Measurements from ENCODE around the gene WDR91.
A peak's percentile ranks its signal among the peaks of the same experiment; 100 is the strongest.
"Not testable (repeated sequence)": the region's sequence is repeated elsewhere in the genome, so short reads cannot be mapped to it uniquely, and the experiment has no call there.

The WDR91 gene

DNA sequence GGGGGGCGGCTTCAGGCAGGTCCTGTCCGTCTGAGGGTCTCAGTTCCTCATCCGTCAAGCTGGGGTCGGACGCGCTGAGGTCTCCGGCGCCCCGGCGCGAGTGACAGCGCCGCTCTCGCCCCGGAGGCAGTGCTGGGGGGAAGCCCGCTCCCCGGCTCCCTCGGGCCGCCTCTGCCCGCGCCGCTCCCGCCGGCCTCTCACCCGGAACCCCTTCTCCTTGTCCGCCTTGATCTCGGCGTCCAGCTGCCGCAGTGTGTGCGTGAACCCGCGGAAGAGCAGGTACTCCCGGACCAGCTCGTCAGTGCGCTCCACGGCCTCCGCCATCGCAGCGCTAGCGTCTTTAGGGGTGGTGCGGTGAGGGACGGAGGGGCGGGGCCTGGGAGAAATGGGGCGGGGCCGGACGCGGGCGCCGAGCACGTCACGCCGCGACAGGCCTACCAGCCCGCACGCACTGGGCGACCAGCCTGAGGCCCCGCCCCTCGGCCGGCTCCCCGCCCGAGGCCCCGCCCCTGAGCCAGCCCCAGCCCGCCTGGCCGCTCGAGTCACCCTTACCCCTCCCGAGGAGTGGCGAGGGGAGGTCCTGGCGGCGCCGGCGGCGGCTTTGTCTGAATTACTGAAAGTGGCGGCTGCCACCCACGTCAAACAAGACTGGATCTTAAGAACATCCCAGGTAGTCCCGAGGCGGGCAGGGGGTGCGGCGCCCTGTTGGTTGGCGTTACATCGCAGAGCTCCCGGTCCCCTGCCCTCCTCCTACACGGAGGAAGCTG is at the start of gene WDR91:
Gene WDR91 (minus strand): TSS at position 348 of the 767 bp plus-strand sequence. CDS start 24 bp downstream, at position 324.
- peak; percentile 86 for DNase-seq

DNA sequence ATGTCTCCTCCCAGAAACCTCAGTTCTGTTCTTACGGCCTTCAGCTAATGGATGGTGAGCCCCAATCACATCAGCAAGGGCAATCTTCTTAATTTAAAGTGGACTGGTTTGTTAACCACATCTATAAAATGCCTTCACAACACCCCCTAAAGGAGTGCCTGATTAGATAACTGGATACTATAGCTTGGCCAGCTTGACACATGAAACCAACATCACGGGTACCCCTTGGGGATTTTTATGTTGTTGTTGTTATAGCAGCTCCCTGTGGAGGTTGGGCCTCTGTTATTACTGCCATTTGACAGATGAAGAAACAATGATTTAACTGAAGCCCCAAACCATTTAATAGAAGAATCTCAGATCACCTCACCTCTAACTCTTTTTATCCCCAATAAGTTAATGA is 49.1 kb upstream of the WDR91 start:
- DNase-seq: no peak

DNA sequence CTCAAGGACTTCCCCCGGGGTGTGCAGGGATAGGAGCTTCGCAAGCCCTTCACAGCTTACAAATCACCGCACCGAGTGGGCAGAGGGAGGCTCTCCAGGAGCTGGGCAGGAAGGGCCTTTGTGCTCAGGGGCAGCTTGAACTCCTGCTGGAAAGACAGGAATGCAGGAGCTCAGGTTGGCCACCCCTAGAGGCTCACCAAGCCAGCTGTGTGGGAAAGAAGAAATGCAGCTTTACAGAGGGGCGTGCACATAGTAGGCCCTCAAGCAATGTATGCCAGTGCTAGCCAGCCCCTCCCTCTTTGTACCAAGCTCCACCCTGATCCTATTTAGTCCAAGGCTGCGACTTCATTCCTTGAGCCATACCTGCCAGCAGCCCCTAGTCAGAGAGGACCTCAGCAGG is 48.4 kb upstream of the WDR91 start:
- DNase-seq: no peak

DNA sequence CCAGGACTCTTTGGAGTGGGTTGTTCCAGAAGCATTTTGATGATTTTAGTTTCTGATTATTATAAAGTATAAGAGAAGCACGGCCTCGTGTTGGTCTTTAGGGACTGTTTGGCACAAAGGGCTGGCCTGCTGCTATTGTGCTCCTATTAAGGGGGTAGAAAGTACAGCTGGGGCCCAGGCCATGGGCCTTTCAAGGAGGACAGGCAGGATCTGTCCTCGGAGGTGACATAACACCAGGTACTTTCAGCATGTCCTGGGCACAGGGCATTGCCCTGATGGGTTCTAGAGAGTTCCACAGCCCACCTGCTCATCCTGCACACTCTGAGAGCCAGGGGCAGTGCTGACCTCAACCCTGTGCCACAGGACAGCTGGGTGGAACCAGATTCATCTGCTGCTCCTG is 47.3 kb upstream of the WDR91 start:
- no peak for DNase-seq

DNA sequence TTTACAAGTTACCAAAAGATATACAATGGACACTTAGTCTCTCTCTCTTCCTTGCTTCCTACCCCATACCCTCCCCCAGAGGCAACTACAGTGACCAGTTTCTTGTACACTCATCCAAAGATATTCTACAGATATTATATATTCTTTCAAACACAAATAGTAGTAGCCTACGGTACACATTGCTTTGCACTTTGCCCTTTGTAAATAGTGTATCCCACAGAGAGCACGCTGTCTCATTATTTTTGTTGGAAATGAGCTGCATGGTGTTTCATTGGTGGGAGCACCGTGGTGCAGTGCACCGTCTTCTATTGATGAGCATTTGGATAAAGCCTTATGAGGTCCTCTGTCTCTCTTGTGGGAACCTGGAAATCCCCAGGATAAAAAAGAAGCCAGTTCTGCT is 46.5 kb upstream of the WDR91 start:
- DNase-seq: no peak

DNA sequence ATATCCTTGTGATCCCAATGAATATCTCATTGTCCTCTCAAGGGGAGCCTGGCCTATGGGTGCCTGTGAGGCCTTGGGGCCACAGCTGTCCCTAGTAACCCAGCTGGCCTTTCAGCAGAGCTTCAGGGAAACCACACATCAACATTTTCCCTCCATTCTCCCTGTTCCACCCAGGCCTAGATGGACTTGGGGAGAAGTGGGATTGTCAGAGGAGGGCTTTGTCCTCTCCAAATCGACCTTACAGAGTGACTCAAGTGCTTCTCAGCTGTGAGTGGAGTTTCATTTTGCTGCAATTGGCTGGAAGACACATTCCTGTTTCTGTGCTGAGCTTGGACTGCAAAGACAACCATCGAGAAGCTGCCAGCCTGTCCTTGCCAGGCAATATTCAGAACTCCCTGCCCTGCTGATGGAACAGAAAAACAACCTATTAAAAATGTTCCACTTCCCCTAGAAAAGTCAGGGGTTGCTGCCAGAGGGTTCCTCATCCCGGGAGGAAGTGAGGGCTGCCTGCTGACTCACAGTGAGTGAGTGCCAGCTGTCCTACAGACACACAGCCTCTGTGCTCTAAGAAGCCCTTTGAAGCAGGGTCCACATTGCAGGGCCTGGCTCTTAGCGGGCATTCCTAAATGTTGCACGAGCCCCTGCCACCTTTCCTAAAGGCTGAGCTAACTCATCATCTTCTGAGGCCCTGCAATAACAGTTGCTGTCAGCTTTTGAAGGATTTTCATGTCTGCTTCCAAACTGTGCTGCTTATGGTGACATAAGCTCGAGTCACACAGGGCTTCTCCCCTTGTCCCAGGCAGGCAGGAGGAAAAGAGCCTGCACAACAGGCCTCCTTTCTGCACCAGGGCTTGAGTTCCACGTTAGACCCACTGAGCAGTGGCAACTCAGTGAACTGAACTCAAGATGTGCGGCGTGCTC is 42.8 kb upstream of the WDR91 start:
- DNase-seq: peak; percentile 83

DNA sequence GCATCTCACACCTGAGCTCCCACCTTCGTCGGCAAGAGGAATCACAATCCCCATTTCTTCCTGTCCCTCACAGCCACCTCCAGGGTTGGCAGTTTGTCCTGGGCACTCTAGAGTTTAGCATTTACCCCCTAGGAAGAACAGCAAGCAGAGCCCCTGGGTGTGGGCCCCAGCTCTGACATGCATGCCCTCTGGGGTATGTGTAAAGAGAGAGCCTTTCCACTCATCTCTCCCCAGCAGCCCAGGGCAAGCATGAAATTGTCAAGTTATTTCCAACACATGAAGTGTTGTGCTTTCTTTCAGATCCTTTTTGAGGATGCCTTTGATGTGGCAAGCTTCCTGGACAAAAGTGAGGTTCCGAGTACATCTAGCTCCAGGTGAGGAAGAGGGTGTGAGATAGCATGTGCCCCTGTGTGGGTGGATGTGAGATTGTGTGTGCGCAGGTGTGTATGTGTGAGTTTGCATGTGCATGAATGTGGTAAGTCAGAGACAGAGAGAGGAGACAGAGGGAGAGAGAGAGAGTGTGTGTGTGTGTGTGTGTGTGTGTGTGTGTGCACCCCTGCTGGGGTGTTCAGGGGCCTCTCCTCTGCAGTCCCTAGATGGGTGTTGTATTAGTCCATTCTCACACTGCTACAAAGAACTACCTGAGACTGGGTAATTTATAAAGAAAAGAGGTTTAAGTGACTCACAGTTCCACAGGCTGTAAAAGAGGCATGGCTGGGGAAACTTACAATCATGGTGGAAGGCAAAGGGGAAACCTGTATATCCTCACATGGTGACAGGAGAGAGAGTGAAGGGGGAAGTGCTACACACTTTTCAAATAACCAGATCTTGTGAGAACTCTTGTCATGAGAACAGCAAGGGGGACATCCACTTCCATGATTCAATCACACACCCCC is 40.4 kb upstream of the WDR91 start:
- DNase-seq: no peak

DNA sequence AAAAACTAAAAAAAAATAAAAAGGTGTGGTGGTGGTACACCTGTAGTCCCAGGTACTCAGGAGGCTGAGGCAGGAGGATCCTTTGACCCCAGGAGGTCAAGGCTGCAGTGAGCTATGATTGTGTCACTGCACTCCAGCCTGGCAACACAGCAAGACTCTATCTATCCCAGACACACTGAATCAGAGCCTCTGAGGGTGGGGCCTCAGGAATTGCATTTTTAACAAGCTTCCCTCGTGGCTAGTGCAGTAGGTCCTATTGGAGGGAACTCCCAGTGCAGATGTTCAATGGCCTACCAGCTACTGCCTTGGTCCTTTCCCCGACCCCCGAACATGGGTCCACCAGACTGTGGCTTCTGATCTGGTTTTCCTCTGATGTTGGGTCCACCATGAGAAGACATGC is 37.2 kb upstream of the WDR91 start:
- DNase-seq: no peak

DNA sequence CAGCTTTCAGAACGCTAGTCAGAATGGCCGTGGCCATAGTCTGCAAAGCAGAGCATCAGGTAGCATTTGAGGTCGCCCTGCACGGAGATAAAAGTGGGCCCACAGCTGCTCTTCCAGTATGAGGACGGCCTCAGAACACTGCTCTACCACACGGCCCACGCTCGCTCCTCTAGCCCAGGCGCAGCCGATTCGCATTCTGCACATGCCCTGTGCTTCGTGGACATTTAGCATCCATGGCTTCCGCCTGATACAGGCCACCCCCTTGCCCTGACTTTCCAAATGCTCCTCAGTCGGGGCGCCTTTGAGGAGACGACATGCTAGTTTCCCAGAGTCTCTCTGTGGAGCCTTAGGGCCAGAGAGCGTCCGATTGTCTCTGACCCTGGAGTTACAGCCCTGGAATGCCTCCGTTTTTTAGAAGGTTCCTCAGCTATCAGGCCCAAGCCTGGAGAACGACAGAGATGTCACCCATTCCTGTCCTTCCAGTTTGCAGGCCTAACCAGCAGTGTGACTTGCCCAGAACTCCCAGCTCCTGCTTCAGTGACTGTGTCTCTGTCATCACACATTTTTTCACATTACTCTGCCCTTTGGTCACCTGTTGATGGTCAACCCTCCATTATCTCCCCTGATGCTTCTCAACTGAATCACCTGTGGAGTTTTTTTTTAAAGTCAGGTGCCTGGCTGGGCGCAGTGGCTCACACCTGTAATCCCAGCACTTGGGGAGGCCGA is 36.6 kb upstream of the WDR91 start:
- DNase-seq: no peak

DNA sequence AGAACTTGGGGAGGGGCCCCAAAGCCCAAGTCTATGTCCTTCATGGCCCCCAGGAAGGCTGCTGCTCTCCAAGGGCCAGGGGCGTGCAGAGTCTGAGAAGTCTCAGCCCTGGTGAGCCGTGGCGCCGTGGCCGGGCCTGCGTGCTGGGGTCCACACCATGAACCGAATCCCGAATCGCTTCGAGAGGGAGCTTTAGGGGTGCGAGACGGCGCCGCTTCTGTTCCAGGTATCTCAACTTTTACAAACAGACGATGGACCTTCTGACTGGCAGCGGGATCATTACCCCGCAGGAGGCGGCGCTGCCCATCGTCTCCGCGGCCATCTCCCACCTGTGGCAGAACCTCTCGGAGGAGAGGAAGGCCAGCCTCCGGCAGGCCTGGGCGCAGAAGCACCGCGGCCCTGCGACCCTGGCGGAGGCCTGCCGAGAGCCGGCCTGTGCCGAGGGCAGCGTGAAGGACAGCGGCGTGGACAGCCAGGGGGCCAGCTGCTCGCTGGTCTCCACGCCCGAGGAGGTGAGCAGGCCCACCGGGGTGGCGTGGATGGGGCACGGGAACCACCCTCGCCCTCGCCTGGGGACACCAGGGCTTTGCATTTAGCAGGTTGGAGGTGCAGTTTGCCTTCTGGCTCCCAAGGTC is 35.0 kb upstream of the WDR91 start:
- DNase-seq: no peak

DNA sequence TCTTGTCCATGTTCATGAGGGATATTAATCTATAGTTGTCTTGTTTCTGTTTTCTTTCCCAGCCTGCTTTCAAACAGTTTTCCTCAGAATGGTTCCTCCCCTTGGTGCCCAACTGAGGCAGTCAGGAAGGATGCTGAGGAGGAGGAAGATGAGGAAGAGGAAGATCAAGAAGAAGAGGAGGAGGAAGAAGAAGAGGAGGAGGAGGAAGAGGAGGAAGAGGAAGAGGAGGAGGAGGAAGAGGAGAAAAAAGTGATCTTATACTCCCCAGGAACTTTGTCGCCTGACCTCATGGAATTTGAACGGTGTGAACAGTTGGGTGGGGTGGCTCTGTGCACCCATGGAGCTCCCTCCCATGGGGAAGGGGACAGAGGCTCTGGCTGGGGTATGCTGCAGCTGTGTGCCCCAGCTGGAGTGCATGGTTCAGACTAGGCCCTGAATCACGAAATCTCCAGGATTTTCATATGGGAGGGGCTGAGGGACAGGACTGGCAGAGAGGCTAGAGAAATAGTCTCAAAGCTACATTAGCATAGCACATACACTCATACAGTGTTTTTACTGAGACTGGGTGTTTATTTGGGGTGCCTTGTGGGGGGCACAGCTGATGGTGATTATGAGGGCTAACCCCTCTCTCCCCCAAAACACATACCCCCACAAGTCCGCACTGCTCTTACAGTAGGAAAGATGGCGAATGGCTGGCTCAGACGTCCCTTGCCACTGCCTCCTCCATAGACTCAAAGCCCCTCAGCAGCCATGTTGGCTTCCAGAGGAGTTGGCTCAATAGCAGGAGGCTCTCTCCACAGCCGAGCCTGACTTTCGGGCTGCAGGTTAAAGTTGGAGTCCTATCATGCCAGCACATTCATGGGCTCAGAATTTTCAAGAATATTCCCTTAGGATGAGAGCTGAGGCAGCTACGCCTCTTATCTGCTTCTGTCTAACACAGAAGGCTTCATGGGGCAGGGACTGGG is 34.2 kb upstream of the WDR91 start:
- DNase-seq: no peak

DNA sequence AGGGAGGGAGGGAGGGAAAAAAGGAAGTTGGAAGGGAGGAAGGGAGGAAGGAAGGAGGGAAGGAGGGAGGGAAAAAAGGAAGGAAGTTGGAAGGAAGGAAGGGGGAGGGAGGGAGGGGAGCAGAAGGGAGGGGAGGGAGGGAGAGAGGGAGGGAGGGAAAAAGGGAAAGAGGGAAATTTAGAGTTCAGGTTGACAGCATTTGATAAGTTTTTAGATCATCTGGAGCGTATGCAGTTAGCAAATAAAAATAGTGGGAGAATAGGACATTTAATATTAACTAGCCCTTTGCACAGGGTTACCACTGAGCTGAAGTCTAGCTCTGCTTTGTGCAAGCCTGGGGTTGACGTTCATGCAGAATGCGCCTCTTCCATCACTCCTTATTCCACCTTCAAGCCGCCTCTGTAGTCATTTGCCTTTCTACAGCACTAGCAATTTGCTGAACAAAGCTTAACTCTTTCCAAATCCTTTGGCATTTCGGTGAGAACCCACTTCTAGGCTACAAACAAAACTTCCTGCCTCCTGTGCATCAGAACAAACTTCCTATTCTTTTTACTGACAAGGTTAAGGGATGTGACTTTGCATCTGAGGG is 30.9 kb upstream of the WDR91 start:
- DNase-seq: no peak

DNA sequence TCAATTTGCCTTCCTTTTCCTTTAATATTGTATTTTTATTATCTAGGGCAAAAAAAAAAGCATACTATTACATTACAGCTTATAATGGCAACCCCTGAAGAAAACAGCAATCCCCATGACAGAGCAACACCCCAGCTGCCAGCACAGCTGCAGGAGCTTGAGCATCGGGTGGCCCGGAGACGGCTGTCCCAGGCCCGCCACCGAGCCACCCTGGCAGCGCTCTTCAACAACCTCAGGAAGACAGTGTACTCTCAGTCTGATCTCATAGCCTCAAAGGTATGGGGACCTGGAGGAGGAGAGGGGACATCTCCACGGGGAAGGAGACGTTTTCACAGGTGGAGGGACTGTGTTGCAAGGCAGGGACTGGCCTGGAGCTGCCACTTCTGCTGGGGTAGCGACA is 29.1 kb upstream of the WDR91 start:
- DNase-seq: no peak

DNA sequence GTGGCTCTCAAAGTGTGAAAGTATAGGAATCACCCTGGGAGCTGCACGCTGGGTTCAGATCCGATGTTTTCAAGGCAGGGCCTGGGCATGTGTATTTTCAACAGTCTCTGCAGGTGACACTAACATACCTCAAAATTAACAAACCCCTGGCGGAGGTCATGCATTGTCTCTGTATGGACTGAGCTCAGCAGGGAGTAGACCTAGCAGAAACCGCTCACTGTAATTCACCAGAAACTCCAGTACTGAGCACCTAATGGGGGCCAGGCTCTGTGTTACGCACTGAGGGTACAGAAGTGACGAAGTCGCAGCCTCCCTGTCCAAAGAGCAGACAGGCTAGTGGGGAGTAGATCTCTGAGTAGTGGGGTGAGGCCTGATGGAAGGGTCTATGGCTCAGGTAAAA is 27.9 kb upstream of the WDR91 start:
- no peak for DNase-seq

DNA sequence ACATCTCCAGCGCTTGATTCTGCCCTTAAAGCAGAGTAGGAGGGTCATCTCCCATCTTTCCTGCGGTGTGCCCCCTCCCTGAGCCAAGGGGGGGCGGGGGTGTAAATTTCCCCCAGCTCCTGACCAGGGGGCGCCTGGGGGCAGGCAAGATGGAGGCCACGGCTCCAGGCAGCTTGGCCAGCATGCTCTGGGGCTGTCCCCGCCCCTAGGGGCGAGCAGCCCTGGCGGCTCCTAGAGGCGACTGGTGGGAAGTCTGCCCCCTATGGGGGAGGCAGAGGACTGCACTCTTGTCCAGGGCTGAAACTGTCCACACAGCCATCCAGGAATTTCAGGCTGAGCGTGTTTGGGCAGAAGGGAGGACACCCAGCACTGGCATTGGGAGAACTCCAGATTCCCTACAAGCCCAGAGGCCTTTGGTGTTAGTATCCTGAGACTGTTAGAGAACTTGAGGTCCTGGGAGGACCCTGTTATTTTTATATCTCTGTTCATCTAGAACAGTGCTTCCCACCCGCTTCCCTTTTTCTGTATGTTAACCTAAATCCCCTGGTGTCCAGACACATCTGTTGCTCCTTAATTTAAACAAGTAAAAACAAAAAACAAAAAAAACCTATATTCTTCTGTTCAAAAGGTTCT is 26.9 kb upstream of the WDR91 start:
- no peak for DNase-seq

DNA sequence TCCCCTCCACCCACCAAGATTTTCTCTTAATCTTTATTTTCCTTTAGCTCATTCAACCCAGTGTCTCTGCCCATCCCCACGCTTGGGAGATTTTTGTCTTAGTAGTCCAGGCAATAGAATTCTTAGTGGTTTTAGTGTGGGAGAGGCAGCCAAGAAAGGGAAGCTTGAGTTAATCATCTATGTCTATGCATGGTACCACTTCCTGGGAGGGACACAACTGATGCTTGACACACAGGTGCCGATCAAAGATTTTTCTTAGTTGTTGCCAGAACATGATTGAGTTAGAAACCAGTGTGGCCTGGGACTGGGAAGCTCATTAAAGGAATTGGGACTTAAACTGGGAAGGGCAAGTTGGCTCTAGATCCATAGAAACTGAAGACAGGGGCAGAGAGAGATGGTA is 25.4 kb upstream of the WDR91 start:
- DNase-seq: no peak

DNA sequence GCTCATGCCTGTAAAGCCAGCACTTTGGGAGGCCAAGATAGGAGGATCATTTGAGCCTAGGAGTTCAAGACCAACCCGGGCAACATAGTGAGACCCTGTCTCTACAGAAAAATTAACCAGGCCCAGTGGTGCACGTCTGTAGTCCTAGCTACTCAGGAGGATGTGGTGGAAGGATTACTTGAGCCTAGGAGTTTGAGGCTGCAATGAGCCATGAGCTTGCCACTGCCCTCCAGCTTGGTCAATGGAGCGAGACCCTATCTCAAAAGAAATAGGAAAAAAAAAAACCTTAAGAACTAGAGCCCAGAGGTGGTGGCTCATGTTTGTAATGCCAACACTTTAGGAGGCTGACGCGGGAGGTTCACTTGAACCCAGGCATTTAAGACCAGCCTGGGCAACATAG is 24.5 kb upstream of the WDR91 start:
- no peak for DNase-seq

DNA sequence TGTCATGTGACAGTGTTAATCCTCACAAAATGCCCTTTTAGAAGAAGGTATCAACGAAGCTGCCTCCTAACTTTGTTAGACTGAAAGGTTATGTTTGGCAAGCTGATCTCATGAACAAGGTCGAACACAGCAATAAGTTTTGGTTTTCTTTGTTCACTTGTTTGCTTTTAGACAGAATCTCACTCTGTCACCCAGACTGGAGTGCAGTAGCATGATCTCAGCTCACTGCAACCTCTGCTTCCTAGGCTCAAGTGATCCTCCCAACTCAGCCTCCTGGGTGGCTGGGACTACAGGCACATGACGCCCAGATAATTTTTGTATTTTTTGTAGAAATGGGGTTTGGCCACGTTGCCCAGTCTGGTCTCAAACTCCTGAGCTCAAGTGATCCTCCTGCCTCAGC is 23.4 kb upstream of the WDR91 start:
- no peak for DNase-seq

DNA sequence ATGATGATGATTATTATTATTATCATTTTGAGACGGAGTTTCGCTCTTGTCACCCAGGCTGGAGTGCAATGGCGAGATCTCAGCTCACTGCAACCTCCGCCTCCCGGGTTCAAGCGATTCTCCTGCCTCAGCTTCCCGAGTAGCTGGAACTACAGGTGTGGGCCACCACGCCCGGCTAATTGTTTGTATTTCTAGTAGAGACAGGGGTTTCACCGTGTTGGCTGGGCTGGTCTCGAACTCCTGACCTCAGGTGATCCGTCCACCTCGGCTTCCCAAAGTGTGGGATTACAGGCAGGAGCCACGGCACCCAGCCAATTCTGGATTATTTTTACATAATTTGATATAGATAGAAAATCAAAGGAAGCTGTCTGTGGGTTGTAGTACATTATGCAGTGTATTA is 22.8 kb upstream of the WDR91 start:
- not testable (repeated sequence) for DNase-seq

DNA sequence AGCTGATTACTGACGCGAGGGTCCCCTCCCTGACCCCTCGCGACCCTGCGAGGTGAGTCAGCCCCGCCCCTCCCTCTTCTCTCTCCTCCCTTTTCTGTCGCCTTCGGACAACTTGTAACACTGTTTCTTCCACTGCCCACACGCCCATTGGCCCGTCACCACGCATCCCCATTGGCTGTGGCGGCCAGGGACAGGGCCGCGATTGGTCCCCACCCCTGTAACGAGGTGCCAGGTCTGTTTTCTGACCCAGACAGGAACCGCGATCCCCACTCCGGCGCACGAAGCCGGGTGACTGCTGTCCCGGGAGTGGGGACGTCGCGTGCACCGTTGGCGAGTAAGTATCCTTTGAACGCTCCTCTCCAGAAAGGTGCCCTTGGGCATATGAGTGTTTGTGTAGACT is 22.2 kb upstream of the WDR91 start, which contains the start of gene STRA8:
Gene STRA8 (plus strand): TSS at position 269 of the 400 bp plus-strand sequence. CDS start 6,687 bp downstream, outside the sequence.
- DNase-seq: no peak

Measured in DMS79 (cell line).